ENCODE measurements around the gene C1QL4.

GRCh38 chr12:49328816-49329215 lies 8.2 kb downstream of the C1QL4 start:
- no peak for TF ChIP-seq CTCF (IDR thresholded peaks at IDR 0.05)
- no peak for TF ChIP-seq POLR2A (IDR thresholded peaks at IDR 0.05)

Data from heart left ventricle (tissue), 13 donors.